Epithelial cell of esophagus (primary cell): Measurements from ENCODE around the gene PKD2.

Source experiments
- DNase-seq: peaks from one replicate; pipeline ENCODE4 v3.0.0; 2010; ENCODE audit warnings: low read depth
- H3K4me3 ChIP-seq: 2 replicates; pipeline ENCODE4 v1.5.1; 2011; ENCODE audit warnings: mild to moderate bottlenecking, low read length, control low read depth
- TF ChIP-seq, protein P1 (sequence below): IDR thresholded peaks from 2 replicates; pipeline ENCODE4 v1.5.1; 2011; ENCODE audit warnings: low read depth, mild to moderate bottlenecking, low read length, control low read depth, inconsistent platforms; ENCODE audit not compliant: insufficient read depth; ENCODE audit errors: missing control alignments

Gene PKD2

GRCh38 chr4:87970121-87970520 lies 37.3 kb upstream of the PKD2 start:
- TF ChIP-seq, protein P1, sequence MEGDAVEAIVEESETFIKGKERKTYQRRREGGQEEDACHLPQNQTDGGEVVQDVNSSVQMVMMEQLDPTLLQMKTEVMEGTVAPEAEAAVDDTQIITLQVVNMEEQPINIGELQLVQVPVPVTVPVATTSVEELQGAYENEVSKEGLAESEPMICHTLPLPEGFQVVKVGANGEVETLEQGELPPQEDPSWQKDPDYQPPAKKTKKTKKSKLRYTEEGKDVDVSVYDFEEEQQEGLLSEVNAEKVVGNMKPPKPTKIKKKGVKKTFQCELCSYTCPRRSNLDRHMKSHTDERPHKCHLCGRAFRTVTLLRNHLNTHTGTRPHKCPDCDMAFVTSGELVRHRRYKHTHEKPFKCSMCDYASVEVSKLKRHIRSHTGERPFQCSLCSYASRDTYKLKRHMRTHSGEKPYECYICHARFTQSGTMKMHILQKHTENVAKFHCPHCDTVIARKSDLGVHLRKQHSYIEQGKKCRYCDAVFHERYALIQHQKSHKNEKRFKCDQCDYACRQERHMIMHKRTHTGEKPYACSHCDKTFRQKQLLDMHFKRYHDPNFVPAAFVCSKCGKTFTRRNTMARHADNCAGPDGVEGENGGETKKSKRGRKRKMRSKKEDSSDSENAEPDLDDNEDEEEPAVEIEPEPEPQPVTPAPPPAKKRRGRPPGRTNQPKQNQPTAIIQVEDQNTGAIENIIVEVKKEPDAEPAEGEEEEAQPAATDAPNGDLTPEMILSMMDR, result no peak

GRCh38 chr4:87971866-87972265 lies 35.6 kb upstream of the PKD2 start:
- TF ChIP-seq, protein P1, result no peak
- no peak overlapping the region for H3K4me3 ChIP-seq
- DNase-seq, result no peak

More at GRCh38 chr4:87970121-87970520, 37.3 kb upstream of the PKD2 start:
- no peak overlapping the region for H3K4me3 ChIP-seq
- no peak for DNase-seq

DNA sequence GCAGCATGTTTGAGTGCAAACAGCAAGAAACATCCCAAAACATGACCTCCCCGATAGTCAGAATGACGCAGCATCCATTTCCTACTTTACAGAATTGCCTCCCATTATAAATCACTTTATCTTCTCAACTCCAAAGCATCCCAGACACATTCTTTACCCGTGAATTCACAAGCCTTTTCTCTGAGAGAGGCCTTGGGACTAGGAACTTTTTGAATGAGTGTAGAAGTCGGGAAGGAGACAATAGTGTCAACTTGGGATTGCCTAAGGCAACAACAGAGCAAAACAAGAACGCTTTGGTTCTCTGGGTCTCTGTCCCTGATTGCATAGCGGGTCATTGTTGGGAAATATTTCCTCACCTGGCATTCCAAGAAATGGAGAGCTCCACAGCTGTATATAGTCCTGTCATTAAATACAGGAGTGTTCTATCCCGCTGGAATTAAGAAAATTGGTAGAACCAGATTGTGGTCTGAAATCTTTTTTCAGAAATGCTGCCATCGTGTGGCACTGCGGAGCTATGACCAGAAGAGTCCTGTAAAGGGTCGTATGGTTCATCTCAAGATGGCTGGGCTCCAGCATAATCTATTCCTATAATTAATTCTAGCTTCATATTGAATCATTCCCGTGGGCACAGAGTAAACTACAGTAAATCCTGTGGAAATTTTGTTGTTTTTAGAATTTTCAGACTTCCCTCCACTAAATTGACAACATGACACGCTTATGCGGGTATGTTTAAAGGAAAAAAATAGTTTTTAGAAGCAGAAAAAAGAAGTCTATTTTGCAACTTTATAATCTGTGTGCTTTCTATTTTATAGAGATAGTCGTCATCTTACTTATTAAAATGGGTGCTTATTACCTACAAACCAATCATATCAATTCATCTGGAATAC lies 33.9 kb upstream of the PKD2 start:
- peak; percentile 80 for DNase-seq
- TF ChIP-seq, protein P1, result peak; percentile 87
- H3K4me3 ChIP-seq, result no peak overlapping the region

- peak; percentile 29 for DNase-seq
- H3K4me3 ChIP-seq, result no peak overlapping the region
- TF ChIP-seq, protein P1, result no peak
Measured at GRCh38 chr4:87974856-87975462, 32.5 kb upstream of the PKD2 start.

DNA sequence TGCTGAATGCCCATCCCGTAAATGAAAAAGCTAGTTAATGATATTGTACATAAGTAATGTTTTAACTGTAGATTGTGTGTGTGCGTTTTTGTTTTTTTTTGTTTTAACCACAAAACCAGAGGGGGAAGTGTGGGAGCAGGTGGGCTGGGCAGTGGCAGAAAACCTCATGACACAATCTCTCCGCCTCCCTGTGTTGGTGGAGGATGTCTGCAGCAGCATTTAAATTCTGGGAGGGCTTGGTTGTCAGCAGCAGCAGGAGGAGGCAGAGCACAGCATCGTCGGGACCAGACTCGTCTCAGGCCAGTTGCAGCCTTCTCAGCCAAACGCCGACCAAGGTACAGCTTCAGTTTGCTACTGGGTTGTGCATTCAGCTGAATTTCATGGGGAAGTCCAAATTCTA lies 32.0 kb upstream of the PKD2 start, which contains the start of gene SPP1:
Gene SPP1 (plus strand): TSS at position 249 of the 400 bp plus-strand sequence. CDS start 1,182 bp downstream, outside the sequence.
- TF ChIP-seq, protein P1, result no peak
- DNase-seq, result no peak
- no peak within 1 kb of the TSS for H3K4me3 ChIP-seq

DNA sequence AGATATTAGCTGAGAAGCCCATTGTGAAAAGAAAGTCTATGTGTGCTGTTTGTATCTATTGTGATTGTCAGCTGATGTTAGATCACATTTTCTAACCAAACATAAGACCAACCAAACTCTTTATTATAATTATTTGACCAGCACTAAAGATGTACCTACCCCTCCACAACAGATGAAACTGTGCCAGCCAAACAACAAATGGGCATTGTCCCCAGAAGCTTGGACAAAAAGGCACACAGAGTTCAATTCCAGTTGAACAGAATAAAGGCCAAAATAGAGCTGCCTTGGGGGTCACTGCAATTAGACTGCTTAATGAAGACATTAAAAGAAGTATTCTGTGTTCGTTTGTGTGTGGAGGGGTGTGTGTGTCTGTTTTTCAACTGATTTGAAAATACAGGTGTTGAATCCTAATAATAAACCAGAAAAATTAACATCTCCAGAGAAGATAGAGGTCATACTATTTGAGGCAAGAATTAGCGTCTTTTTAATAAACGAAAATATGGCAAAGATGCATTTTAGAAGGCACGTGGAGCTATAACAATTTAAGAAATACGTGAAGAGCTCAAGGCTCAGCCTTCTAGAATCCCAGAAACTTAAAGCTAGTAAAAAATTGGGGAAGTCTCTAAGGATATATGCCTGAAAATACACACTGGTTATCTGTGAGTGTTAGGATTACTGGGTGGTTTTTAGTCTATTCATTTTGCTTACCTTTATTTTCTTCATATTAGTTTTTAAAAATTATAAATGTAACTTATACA lies 29.7 kb upstream of the PKD2 start:
- DNase-seq, result no peak
- no peak overlapping the region for H3K4me3 ChIP-seq
- TF ChIP-seq, protein P1, result no peak
